Measurements from ENCODE around the gene GLIS1.

GRCh38 chr1:53545663-53546408 is 193.1 kb downstream of the GLIS1 start:
- TF ChIP-seq, protein P1, sequence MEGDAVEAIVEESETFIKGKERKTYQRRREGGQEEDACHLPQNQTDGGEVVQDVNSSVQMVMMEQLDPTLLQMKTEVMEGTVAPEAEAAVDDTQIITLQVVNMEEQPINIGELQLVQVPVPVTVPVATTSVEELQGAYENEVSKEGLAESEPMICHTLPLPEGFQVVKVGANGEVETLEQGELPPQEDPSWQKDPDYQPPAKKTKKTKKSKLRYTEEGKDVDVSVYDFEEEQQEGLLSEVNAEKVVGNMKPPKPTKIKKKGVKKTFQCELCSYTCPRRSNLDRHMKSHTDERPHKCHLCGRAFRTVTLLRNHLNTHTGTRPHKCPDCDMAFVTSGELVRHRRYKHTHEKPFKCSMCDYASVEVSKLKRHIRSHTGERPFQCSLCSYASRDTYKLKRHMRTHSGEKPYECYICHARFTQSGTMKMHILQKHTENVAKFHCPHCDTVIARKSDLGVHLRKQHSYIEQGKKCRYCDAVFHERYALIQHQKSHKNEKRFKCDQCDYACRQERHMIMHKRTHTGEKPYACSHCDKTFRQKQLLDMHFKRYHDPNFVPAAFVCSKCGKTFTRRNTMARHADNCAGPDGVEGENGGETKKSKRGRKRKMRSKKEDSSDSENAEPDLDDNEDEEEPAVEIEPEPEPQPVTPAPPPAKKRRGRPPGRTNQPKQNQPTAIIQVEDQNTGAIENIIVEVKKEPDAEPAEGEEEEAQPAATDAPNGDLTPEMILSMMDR (IDR thresholded peaks at IDR 0.05) = no peak
- no peak for TF ChIP-seq POLR2A (IDR thresholded peaks at IDR 0.05)
